Smooth muscle cell (in vitro differentiated cells): ENCODE measurements around the gene SLC12A5. TPM values are rescaled to one million over a fixed set of nuclear protein-coding genes. Genes with fewer than 3 reads are reported as not detected.

Experiments used
- DNase-seq: peaks from one replicate; lab custom pipeline; 2025; ENCODE audit not compliant: unreplicated experiment; lab: John Stamatoyannopoulos, UW
- H2AFZ ChIP-seq: fragments of 200-600 bp; sonication (generic); 2 replicates; pipeline ENCODE4 v1.6.0; 2016; ENCODE audit warnings: antibody characterized with exemption, low read depth, mild to moderate bottlenecking
- H3F3A ChIP-seq: fragments of 200-600 bp; sonication (generic); 2 replicates; pipeline ENCODE4 v1.6.0; 2017; ENCODE audit warnings: antibody characterized with exemption, low read depth
- H3K27ac ChIP-seq: fragments of 200-600 bp; sonication (generic); 2 replicates; pipeline ENCODE4 v1.5.1; 2016; ENCODE audit warnings: low read depth, mild to moderate bottlenecking
- H3K27me3 ChIP-seq: fragments of 200-600 bp; sonication (generic); 2 replicates; pipeline ENCODE4 v1.6.1; 2016; ENCODE audit warnings: low read depth, mild to moderate bottlenecking
- H3K36me3 ChIP-seq: fragments of 200-600 bp; sonication (generic); 2 replicates; pipeline ENCODE4 v1.5.1; 2016; ENCODE audit warnings: low read depth
- H3K4me1 ChIP-seq: fragments of 200-600 bp; sonication (generic); 2 replicates; pipeline ENCODE4 v1.5.1; 2016; ENCODE audit warnings: low read depth
- H3K4me2 ChIP-seq: fragments of 200-600 bp; sonication (generic); 2 replicates; pipeline ENCODE4 v1.6.0; 2016; ENCODE audit warnings: mild to moderate bottlenecking
- H3K4me3 ChIP-seq: fragments of 200-600 bp; sonication (generic); 2 replicates; pipeline ENCODE4 v1.5.1; 2016; ENCODE audit warnings: mild to moderate bottlenecking
- H3K79me2 ChIP-seq: fragments of 200-600 bp; sonication (generic); 2 replicates; pipeline ENCODE4 v1.6.0; 2016; ENCODE audit warnings: low read depth, mild to moderate bottlenecking
- H3K9ac ChIP-seq: fragments of 200-600 bp; sonication (generic); 2 replicates; pipeline ENCODE4 v1.6.0; 2016; ENCODE audit warnings: low read depth
- H3K9me3 ChIP-seq: fragments of 200-600 bp; sonication (generic); replicated peaks from 2 replicates; pipeline ENCODE4 v1.5.1; 2016; ENCODE audit warnings: low read depth
- H4K20me1 ChIP-seq: fragments of 200-600 bp; sonication (generic); 2 replicates; pipeline ENCODE4 v1.6.0; 2016; ENCODE audit warnings: low read depth
- WGBS: methylation state at CpG from one replicate; pipeline ENCODE4 v1.1.7; 2016; ENCODE audit warnings: low lambda C conversion rate; 5-methylcytosine and 5-hydroxymethylcytosine counted together
- polyA plus RNA-seq: library from polyadenylated mRNA; unstranded; fragments of >200 nt; fragmentation: Nextera tagmentation; extraction: Ambion mirVana; gene quantifications from 2 replicates; pipeline ENCODE4 v1.2.1, GENCODE V29; 2016
- total RNA-seq: library from RNA; depleted of rRNA; stranded (reverse); fragments of >200 nt; gene quantifications from 2 replicates; pipeline ENCODE4 v1.2.3, GENCODE V29; 2014
- TF ChIP-seq, protein P1 (sequence below): fragments of 200-600 bp; sonication (generic); IDR thresholded peaks from 2 replicates; pipeline ENCODE4 v1.5.1; 2017; ENCODE audit warnings: borderline replicate concordance, mild to moderate bottlenecking, antibody characterized with exemption; ENCODE audit not compliant: insufficient read depth, poor library complexity, severe bottlenecking

Gene SLC12A5
- total and polyA plus RNA-seq, 2 experiments from 2014 or later = 0.40 to 1.3 TPM

DNA sequence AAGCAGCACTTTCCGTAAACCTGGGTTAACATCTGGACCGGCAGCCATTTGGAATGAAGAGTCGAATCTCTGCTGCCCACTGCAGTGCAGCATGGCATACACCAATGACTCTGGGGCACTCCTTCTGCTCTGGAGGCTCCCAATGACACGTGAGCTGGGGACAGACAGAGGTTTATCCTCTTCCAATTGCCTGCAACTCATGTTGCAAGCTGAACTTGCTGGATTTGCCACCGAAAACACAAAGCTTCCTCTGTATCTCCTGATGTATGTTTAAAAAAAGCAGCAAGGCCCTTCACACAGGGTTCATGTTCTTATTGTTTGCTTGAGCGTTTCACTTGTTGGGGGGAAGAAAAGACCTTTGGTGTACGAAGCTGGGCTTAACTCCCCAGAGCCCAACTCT lies 49.9 kb downstream of the SLC12A5 start:
- H3K79me2 ChIP-seq = peaks cover 69% of the 10 kb centered on the region
- no peaks in the 10 kb centered on the region for H3K27me3 ChIP-seq
- H3K27ac ChIP-seq = no peak overlapping the region
- H3K4me2 ChIP-seq = no peak overlapping the region
- H4K20me1 ChIP-seq = peaks cover 100% of the 10 kb centered on the region
- no peak overlapping the region for H3K9ac ChIP-seq
- TF ChIP-seq, protein P1, sequence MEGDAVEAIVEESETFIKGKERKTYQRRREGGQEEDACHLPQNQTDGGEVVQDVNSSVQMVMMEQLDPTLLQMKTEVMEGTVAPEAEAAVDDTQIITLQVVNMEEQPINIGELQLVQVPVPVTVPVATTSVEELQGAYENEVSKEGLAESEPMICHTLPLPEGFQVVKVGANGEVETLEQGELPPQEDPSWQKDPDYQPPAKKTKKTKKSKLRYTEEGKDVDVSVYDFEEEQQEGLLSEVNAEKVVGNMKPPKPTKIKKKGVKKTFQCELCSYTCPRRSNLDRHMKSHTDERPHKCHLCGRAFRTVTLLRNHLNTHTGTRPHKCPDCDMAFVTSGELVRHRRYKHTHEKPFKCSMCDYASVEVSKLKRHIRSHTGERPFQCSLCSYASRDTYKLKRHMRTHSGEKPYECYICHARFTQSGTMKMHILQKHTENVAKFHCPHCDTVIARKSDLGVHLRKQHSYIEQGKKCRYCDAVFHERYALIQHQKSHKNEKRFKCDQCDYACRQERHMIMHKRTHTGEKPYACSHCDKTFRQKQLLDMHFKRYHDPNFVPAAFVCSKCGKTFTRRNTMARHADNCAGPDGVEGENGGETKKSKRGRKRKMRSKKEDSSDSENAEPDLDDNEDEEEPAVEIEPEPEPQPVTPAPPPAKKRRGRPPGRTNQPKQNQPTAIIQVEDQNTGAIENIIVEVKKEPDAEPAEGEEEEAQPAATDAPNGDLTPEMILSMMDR = no peak
- peaks cover 11% of the 10 kb centered on the region for H3K4me1 ChIP-seq
- H2AFZ ChIP-seq = no peak overlapping the region
- WGBS = 90% methylated on average over 7 of the region's 7 CpGs
- H3F3A ChIP-seq = no peaks in the 10 kb centered on the region
- DNase-seq = no peak
- no peaks in the 10 kb centered on the region for H3K36me3 ChIP-seq
- H3K9me3 ChIP-seq = no peaks in the 10 kb centered on the region
- no peak overlapping the region for H3K4me3 ChIP-seq

DNA sequence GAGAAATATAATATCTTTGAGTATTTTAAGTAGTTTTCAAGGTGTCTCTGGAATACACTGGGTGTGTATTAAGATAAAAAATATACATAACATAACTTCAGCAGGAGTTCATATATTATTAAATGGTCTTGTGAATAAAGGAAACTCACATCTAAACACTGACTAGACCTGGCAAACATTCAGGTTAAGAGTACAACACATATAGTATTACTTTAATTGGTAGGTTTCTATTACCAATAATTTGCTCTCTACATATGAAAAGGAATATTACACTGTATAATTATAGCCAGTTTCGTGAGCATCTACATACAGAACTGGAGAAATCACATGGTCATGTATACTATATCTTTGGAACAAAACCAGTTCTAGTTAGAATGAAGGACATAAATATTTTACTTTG lies 52.1 kb downstream of the SLC12A5 start:
- Histone ChIP-seq H3K79me2 (peaks cover 91% of the 10 kb centered on the region), H3K36me3 (no peaks in the 10 kb centered on the region), H3K9me3 (no peaks in the 10 kb centered on the region), H3K4me1 (peaks cover 10% of the 10 kb centered on the region), H4K20me1 (peaks cover 100% of the 10 kb centered on the region), H3K4me3 (no peak overlapping the region), H3F3A (no peaks in the 10 kb centered on the region), H3K27ac (no peak overlapping the region), H3K9ac (no peak overlapping the region), H3K4me2 (no peak overlapping the region), H2AFZ (no peak overlapping the region), H3K27me3 (no peaks in the 10 kb centered on the region)
- no peak for DNase-seq
- WGBS = 95% methylated on average over 1 of the region's 1 CpG
- TF ChIP-seq, protein P1 = no peak

DNA sequence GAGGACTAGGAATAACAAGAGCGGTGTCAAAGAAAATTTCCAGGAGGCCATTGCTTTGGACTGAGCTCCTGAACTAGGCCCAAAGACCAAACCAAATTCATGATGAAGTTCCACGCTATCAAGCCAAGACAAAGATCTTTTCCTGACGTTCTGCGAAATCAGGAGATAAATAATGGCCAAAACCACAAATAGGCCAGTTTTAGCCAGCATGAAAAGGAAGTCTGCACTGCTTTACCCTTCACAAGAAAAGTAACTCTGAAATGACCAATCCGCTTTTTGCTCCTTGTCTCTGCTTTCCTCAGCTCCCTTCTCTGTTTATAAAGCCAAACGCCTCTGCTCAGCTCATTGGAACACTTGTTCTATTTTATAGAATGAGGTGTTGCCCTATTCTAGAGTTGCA lies 54.1 kb downstream of the SLC12A5 start:
- Histone ChIP-seq H2AFZ (no peak overlapping the region), H3F3A (no peaks in the 10 kb centered on the region), H3K4me1 (peaks cover 14% of the 10 kb centered on the region), H3K4me2 (no peak overlapping the region), H3K9me3 (no peaks in the 10 kb centered on the region), H3K27ac (no peak overlapping the region), H3K27me3 (no peaks in the 10 kb centered on the region), H3K9ac (no peak overlapping the region), H3K36me3 (no peaks in the 10 kb centered on the region), H4K20me1 (peaks cover 100% of the 10 kb centered on the region), H3K79me2 (peaks cover 98% of the 10 kb centered on the region), H3K4me3 (no peak overlapping the region)
- TF ChIP-seq, protein P1 = no peak
- WGBS = 72% methylated on average over 6 of the region's 6 CpGs
- DNase-seq = no peak

DNA sequence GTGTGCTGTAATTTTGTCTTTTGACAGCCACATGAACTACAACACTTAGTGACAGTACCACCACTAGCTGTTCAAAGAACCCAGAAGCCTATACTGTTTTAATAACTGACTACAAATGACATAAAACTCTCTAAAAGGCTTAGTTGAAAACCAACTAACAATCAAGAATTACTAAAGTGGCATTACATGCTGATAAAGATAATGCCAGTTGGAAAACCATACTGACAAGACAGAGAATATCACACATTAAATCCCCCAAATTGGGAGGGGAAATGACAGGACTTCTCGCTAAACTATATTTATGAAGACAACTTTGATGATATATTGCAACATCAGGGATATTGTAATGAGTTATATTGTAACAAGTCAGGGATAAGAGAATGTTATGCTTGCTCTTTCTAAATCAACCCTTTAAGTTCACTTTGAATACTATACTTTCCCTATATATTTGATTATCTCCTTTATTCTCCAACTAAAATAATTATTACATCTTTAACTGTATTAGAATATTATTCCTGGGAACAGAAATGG lies 54.6 kb downstream of the SLC12A5 start:
- TF ChIP-seq, protein P1 = no peak
- H3K9ac ChIP-seq = no peak overlapping the region
- no peak overlapping the region for H3K4me3 ChIP-seq
- H3K27me3 ChIP-seq = no peaks in the 10 kb centered on the region
- H3K79me2 ChIP-seq = peaks cover 96% of the 10 kb centered on the region
- WGBS = 93% methylated on average over 1 of the region's 1 CpG
- peaks cover 18% of the 10 kb centered on the region for H3K4me1 ChIP-seq
- DNase-seq = no peak
- no peaks in the 10 kb centered on the region for H3F3A ChIP-seq
- H3K27ac ChIP-seq = no peak overlapping the region
- H3K36me3 ChIP-seq = no peaks in the 10 kb centered on the region
- H3K4me2 ChIP-seq = no peak overlapping the region
- H3K9me3 ChIP-seq = no peaks in the 10 kb centered on the region
- no peak overlapping the region for H2AFZ ChIP-seq
- peaks cover 100% of the 10 kb centered on the region for H4K20me1 ChIP-seq
